H1 (cell line): ENCODE results near the gene LYRM4. TPM values are rescaled to one million over a fixed set of nuclear protein-coding genes. Genes with fewer than 3 reads are reported as not detected.

Experiments used
- CTCF ChIA-PET: fragments of 300-600 bp; sonication (Branson Sonifier 250); formaldehyde crosslinking; loops from one replicate; lab custom pipeline; 2021; ENCODE audit not compliant: partially characterized antibody; lab: Charles Lee
- POLR2A ChIA-PET: fragments of 300-600 bp; sonication (Branson Sonifier 250); formaldehyde crosslinking; loops from one replicate; lab custom pipeline; 2021; ENCODE audit warnings: inconsistent platforms; ENCODE audit not compliant: partially characterized antibody; lab: Charles Lee
- DNase-seq, 2 experiments: peaks; one replicate each; pipeline versions ENCODE4 v3.0.0 to v3.0.0-alpha.2; 2010 to 2022; ENCODE audit warnings: low spot score in 2 of 2, low read depth in 1 of 2, mixed read lengths in 1 of 2
- FAIRE-seq: peaks from 2 replicates; lab custom pipeline; 2011; peaks lifted over from hg19 to GRCh38; lab: Jason Lieb, UNC
- H2AFZ ChIP-seq: 2 replicates; pipeline ENCODE4 v1.8.1; 2012; ENCODE audit warnings: low read length, inconsistent platforms
- H2AK5ac ChIP-seq: 2 replicates; pipeline ENCODE4 v1.6.1; 2013; ENCODE audit warnings: low read depth, low read length
- H2BK120ac ChIP-seq: replicated peaks from 2 replicates; pipeline ENCODE3; 2013; ENCODE audit warnings: low read depth, low read length, inconsistent platforms
- H2BK12ac ChIP-seq: 2 replicates; pipeline ENCODE4 v1.6.1; 2013; ENCODE audit warnings: low read depth, low read length
- H2BK15ac ChIP-seq: 2 replicates; pipeline ENCODE4 v1.6.1; 2013; ENCODE audit warnings: low read length
- H2BK20ac ChIP-seq: 2 replicates; pipeline ENCODE4 v1.6.1; 2013; ENCODE audit warnings: low read length
- H2BK5ac ChIP-seq: 2 replicates; pipeline ENCODE4 v1.6.1; 2013; ENCODE audit warnings: low read depth, low read length
- H3K14ac ChIP-seq: 2 replicates; pipeline ENCODE4 v1.6.1; 2013; ENCODE audit warnings: inconsistent platforms; ENCODE audit not compliant: insufficient read length
- H3K18ac ChIP-seq: 2 replicates; pipeline ENCODE4 v1.6.1; 2013; ENCODE audit warnings: low read length; ENCODE audit errors: extremely low read depth
- H3K23ac ChIP-seq: 2 replicates; pipeline ENCODE4 v1.6.1; 2013; ENCODE audit warnings: inconsistent platforms; ENCODE audit not compliant: insufficient read length
- H3K23me2 ChIP-seq: 2 replicates; pipeline ENCODE4 v1.6.1; 2013; ENCODE audit warnings: low read depth, low read length
- H3K27ac ChIP-seq: 2 replicates; pipeline ENCODE4 v1.6.1; 2011; ENCODE audit warnings: low read depth, low read length, inconsistent platforms
- H3K27me3 ChIP-seq, 4 experiments: replicated peaks in 1 of 4; 1 replicate in 1 of 4; 2 replicates in 3 of 4; pipeline versions ENCODE4 v1.6.1 to v1.8.1; 2011 to 2013; ENCODE audit warnings: low read length in 3 of 4, mild to moderate bottlenecking in 3 of 4, inconsistent platforms in 2 of 4, mixed read lengths in 2 of 4, moderate library complexity in 1 of 4; ENCODE audit not compliant: control insufficient read depth in 3 of 4, insufficient read depth in 3 of 4; ENCODE audit errors: extremely low read depth in 1 of 4
- H3K36me3 ChIP-seq, 4 experiments: 2 replicates each; pipeline versions ENCODE4 v1.6.1 to v1.8.1; 2011 to 2013; ENCODE audit warnings: mild to moderate bottlenecking in 4 of 4, low read length in 3 of 4, moderate library complexity in 2 of 4, control low read depth in 1 of 4, inconsistent platforms in 1 of 4; ENCODE audit not compliant: insufficient read depth in 4 of 4, control insufficient read depth in 2 of 4
- H3K4ac ChIP-seq: replicated peaks from 2 replicates; pipeline ENCODE3; 2013; ENCODE audit warnings: low read length, low read depth, mixed read lengths, inconsistent platforms; ENCODE audit not compliant: insufficient read length
- H3K4me1 ChIP-seq, 4 experiments: replicated peaks in 1 of 4; 1 replicate in 1 of 4; 2 replicates in 3 of 4; pipeline versions ENCODE4 v1.6.1 to v1.8.1; 2011 to 2013; ENCODE audit warnings: low read length in 3 of 4, inconsistent platforms in 2 of 4, mixed read lengths in 1 of 4; ENCODE audit not compliant: insufficient read depth in 4 of 4, control insufficient read depth in 3 of 4
- H3K4me2 ChIP-seq, 2 experiments: 2 replicates each; pipeline versions ENCODE4 v1.6.1 to v1.8.1; 2011 to 2013; ENCODE audit warnings: low read depth in 2 of 2, low read length in 2 of 2, control low read depth in 1 of 2, inconsistent platforms in 1 of 2, mild to moderate bottlenecking in 1 of 2; ENCODE audit not compliant: insufficient read depth in 1 of 2
- H3K4me3 ChIP-seq, 4 experiments: fragments of 200-600, 300-600 bp in 1 of 4; sonication (generic), shearing (Covaris generic), sonication (Bioruptor Twin) in 1 of 4; 2 replicates each; pipeline versions ENCODE4 v1.5.1 to v1.8.1; 2011 to 2016; ENCODE audit warnings: low read length in 4 of 4, low read depth in 3 of 4, control low read depth in 2 of 4, inconsistent platforms in 2 of 4, mild to moderate bottlenecking in 2 of 4, mixed read lengths in 1 of 4, moderate library complexity in 1 of 4; ENCODE audit not compliant: insufficient read depth in 2 of 4; ENCODE audit errors: extremely low read depth in 1 of 4
- H3K56ac ChIP-seq: replicated peaks from 2 replicates; pipeline ENCODE3; 2013; ENCODE audit warnings: low read depth, mild to moderate bottlenecking, mixed read lengths, low read length, inconsistent platforms; ENCODE audit not compliant: insufficient read length
- H3K79me1 ChIP-seq: 2 replicates; pipeline ENCODE4 v1.6.1; 2013; ENCODE audit warnings: low read depth, low read length, control low read depth
- H3K79me2 ChIP-seq, 2 experiments: 2 replicates each; pipeline versions ENCODE4 v1.6.1 to v1.8.1; 2012 to 2013; ENCODE audit warnings: low read length in 2 of 2, mild to moderate bottlenecking in 2 of 2, inconsistent platforms in 1 of 2; ENCODE audit not compliant: insufficient read depth in 2 of 2, control insufficient read depth in 1 of 2
- H3K9ac ChIP-seq, 4 experiments: replicated peaks in 1 of 4; 1 replicate in 1 of 4; 2 replicates in 3 of 4; pipeline versions ENCODE4 v1.6.1 to v1.8.1; 2011 to 2013; ENCODE audit warnings: low read depth in 3 of 4, low read length in 3 of 4, control low read depth in 2 of 4, mild to moderate bottlenecking in 2 of 4, moderate library complexity in 2 of 4, inconsistent platforms in 1 of 4; ENCODE audit errors: extremely low read depth in 1 of 4
- H3K9me3 ChIP-seq, 2 experiments: 2 replicates each; pipeline versions ENCODE4 v1.6.1 to v1.8.1; 2012 to 2013; ENCODE audit warnings: mild to moderate bottlenecking in 2 of 2, moderate library complexity in 2 of 2, control low read depth in 1 of 2, inconsistent platforms in 1 of 2, low read depth in 1 of 2, low read length in 1 of 2, mixed read lengths in 1 of 2; ENCODE audit not compliant: insufficient read depth in 2 of 2
- H4K20me1 ChIP-seq, 2 experiments: replicated peaks in 1 of 2; 2 replicates each; pipeline versions ENCODE3 to v1.8.1; 2011 to 2013; ENCODE audit warnings: inconsistent platforms in 2 of 2, low read length in 2 of 2, mild to moderate bottlenecking in 1 of 2; ENCODE audit not compliant: insufficient read depth in 2 of 2, control insufficient read depth in 1 of 2
- H4K5ac ChIP-seq: 2 replicates; pipeline ENCODE4 v1.6.1; 2013; ENCODE audit warnings: low read length, low read depth, mixed read lengths, inconsistent platforms; ENCODE audit not compliant: insufficient read length
- H4K8ac ChIP-seq: 2 replicates; pipeline ENCODE4 v1.8.0; 2013; ENCODE audit warnings: mild to moderate bottlenecking, moderate library complexity, low read length, inconsistent platforms; ENCODE audit not compliant: insufficient read depth; ENCODE audit errors: extremely low read depth
- H4K91ac ChIP-seq: replicated peaks from 2 replicates; pipeline ENCODE3; 2013; ENCODE audit warnings: low read length, mixed read lengths, inconsistent platforms; ENCODE audit not compliant: insufficient read length
- CBX5 ChIP-seq: fragments of 300-800, 300-1000 bp; sonication (generic); IDR thresholded peaks from 2 replicates; pipeline ENCODE4 v1.7.1; 2016; ENCODE audit warnings: antibody characterized with exemption, low read length, low read depth
- HDAC6 ChIP-seq: IDR thresholded peaks from one replicate; pipeline ENCODE4 v1.7.1; 2012; ENCODE audit warnings: low read depth, mild to moderate bottlenecking, inconsistent platforms, low read length, moderate library complexity
- RAD21 ChIP-seq, 2 experiments: IDR thresholded peaks in 1 of 2; conservative IDR thresholded peaks in 1 of 2; 2 replicates each; pipeline ENCODE4 v1.6.1; 2011; ENCODE audit warnings: low read depth in 2 of 2, low read length in 2 of 2, improper control_type of control experiment in 1 of 2, inconsistent platforms in 1 of 2, mild to moderate bottlenecking in 1 of 2, moderate library complexity in 1 of 2
- RNF2 ChIP-seq: fragments of 200-900, 300-1000 bp; sonication (generic); IDR thresholded peaks from 2 replicates; pipeline ENCODE4 v1.7.1; 2016; ENCODE audit warnings: borderline replicate concordance, low read depth, mild to moderate bottlenecking, antibody characterized with exemption, low read length; ENCODE audit not compliant: poor library complexity, severe bottlenecking; ENCODE audit errors: missing control alignments
- SIRT6 ChIP-seq: IDR thresholded peaks from one replicate; pipeline ENCODE4 v1.7.1; 2012; ENCODE audit warnings: low read length, inconsistent platforms
- TAF1 ChIP-seq: IDR thresholded peaks from 2 replicates; pipeline ENCODE4 v1.6.1; 2011; ENCODE audit warnings: mild to moderate bottlenecking, low read depth, low read length
- TAF7 ChIP-seq: optimal IDR thresholded peaks from 2 replicates; pipeline ENCODE3; 2011; ENCODE audit warnings: low read depth, mild to moderate bottlenecking, inconsistent platforms, low read length, moderate library complexity, borderline replicate concordance
- TCF12 ChIP-seq: IDR thresholded peaks from 2 replicates; pipeline ENCODE4 v1.6.1; 2011; ENCODE audit warnings: low read depth, mild to moderate bottlenecking, low read length
- WGBS, 2 experiments: shearing (Covaris generic) in 1 of 2; methylation state at CpG; one replicate each; pipeline versions ENCODE4 v1.1.6 to v1.1.7; 2013 to 2015; ENCODE audit warnings: low lambda C conversion rate in 2 of 2, mixed read lengths in 2 of 2, inconsistent platforms in 1 of 2, low coverage in 1 of 2, missing lambda C conversion rate in 1 of 2; ENCODE audit not compliant: insufficient replicate concordance in 2 of 2, insufficient coverage in 1 of 2, insufficient read length in 1 of 2; ENCODE audit errors: extremely low coverage in 1 of 2, missing lambda C conversion rate in 1 of 2; 5-methylcytosine and 5-hydroxymethylcytosine counted together
- polyA plus RNA-seq, 7 experiments: library from polyadenylated mRNA; depleted of rRNA in 3 of 7; stranded (reverse) in 5 of 7; unstranded in 2 of 7; fragments of >200 nt in 5 of 7; fragments of 200-250 nt in 2 of 7; gene quantifications; 1 replicate in 5 of 7; 2 replicates in 1 of 7; 4 replicates in 1 of 7; pipeline versions ENCODE4 v1.2.1 to v1.2.3, GENCODE V29; 2011 to 2013; ENCODE audit warnings: missing spikeins in 2 of 7, mixed read lengths in 2 of 7
- total RNA-seq: library from RNA; stranded (reverse); fragmentation: NEBNext Ultra II Directional; extraction: Animal tissue kit (Norgen Biotek cat#: 25700); gene quantifications from 2 replicates; pipeline ENCODE4 v1.2.1, GENCODE V29; 2021
- TF ChIP-seq, protein P1 (sequence below): IDR thresholded peaks from 2 replicates; pipeline ENCODE4 v1.6.1; 2011; ENCODE audit warnings: low read length, improper control_type of control experiment
- TF ChIP-seq, protein P2 (sequence below), 3 experiments: IDR thresholded peaks; 1 replicate in 2 of 3; 2 replicates in 1 of 3; pipeline versions ENCODE4 v1.5.1 to v1.6.1; 2011; ENCODE audit warnings: low read length in 3 of 3, mild to moderate bottlenecking in 3 of 3, inconsistent platforms in 2 of 3, low read depth in 1 of 3, moderate library complexity in 1 of 3; ENCODE audit not compliant: insufficient read depth in 1 of 3; ENCODE audit errors: control extremely low read depth in 1 of 3

Gene LYRM4
- total and polyA plus RNA-seq, 2 of the 8 experiments (the other 6 are each of a cell fraction or from before 2014, with no cell fraction given), result 56.6 to 62.8 TPM

DNA sequence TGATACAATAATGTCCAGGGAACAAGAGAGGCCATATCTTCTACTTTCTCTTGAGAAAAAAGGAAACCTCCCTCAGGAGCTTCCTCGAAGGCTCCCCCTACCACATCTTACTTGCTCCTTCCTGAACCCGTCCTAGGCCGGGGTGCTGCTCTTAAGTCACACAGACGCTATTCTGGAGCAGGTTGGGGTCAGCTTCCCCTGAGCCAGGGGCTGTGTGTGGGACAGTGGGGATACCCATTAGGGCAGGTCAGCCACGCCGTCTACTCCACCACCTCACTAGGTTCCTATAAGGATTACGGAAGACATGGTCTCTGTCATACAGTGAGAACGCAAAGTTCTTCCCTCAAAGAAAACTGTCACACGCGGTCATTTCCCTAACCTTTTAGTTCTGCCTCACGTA is 183.8 kb downstream of the LYRM4 start:
- Histone ChIP-seq H2BK12ac (no peak overlapping the region), H2BK15ac (no peak overlapping the region), H2BK120ac (no peak overlapping the region), H3K4me3 (no peak overlapping the region), H3K36me3 (no peaks in the 10 kb centered on the region), H2AK5ac (no peak overlapping the region), H3K23ac (no peak overlapping the region), H3K9ac (no peak overlapping the region), H3K9me3 (no peaks in the 10 kb centered on the region), H2AFZ (no peak overlapping the region), H3K18ac (no peak overlapping the region), H4K20me1 (no peaks in the 10 kb centered on the region), H3K56ac (no peak overlapping the region), H3K27ac (no peak overlapping the region), H3K4me1 (no peaks in the 10 kb centered on the region), H2BK5ac (no peak overlapping the region), H2BK20ac (no peak overlapping the region), H3K27me3 (peaks cover 0 to 2% (median 1%) of the 10 kb centered on the region in 4 experiments; a peak in 3 of 7 replicates), H3K4ac (no peak overlapping the region), H4K5ac (no peak overlapping the region), H4K91ac (no peak overlapping the region), H3K23me2 (peaks cover 2% of the 10 kb centered on the region; the same call in 1 of the 2 replicates), H3K14ac (no peak overlapping the region), H3K4me2 (no peak overlapping the region), H3K79me2 (no peaks in the 10 kb centered on the region), H4K8ac (no peak overlapping the region), H3K79me1 (no peaks in the 10 kb centered on the region; the same call in 1 of the 2 replicates)
- ChIA-PET POLR2A (interaction anchor here (0.6 kb wide), 1 partner anchor 142 kb away, joined by 4 read pairs; no protein-coding TSS in a partner anchor), CTCF (no interaction called here)
- WGBS, 2 experiments, result 93% methylated on average over 11 of the region's 11 CpGs; no CpG with 5 or more reads in 1 of the 2 experiments
- DNase-seq (no peak), FAIRE-seq (no peak)
- TF ChIP-seq HDAC6 (no peak), CBX5 (no peak), RNF2 (no peak), TCF12 (no peak), SIRT6 (no peak), TAF7 (no peak), RAD21 (IDR thresholded peaks at IDR 0.05 in 1 of 2, conservative IDR thresholded peaks at IDR 0.05 in 1 of 2; ENCODE audit: low read depth in 2 of 2, low read length in 2 of 2) (no peak), TAF1 (no peak)
- TF ChIP-seq, protein P1, sequence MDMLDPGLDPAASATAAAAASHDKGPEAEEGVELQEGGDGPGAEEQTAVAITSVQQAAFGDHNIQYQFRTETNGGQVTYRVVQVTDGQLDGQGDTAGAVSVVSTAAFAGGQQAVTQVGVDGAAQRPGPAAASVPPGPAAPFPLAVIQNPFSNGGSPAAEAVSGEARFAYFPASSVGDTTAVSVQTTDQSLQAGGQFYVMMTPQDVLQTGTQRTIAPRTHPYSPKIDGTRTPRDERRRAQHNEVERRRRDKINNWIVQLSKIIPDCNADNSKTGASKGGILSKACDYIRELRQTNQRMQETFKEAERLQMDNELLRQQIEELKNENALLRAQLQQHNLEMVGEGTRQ, result no peak
- TF ChIP-seq, protein P2, sequence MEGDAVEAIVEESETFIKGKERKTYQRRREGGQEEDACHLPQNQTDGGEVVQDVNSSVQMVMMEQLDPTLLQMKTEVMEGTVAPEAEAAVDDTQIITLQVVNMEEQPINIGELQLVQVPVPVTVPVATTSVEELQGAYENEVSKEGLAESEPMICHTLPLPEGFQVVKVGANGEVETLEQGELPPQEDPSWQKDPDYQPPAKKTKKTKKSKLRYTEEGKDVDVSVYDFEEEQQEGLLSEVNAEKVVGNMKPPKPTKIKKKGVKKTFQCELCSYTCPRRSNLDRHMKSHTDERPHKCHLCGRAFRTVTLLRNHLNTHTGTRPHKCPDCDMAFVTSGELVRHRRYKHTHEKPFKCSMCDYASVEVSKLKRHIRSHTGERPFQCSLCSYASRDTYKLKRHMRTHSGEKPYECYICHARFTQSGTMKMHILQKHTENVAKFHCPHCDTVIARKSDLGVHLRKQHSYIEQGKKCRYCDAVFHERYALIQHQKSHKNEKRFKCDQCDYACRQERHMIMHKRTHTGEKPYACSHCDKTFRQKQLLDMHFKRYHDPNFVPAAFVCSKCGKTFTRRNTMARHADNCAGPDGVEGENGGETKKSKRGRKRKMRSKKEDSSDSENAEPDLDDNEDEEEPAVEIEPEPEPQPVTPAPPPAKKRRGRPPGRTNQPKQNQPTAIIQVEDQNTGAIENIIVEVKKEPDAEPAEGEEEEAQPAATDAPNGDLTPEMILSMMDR (IDR thresholded peaks at IDR 0.05; ENCODE audit: control extremely low read depth in 1 of 3, insufficient read depth in 1 of 3, low read depth in 1 of 3, low read length in 3 of 3), result no peak
